Stomach (tissue), 4 donors: ENCODE data around the gene SOWAHC.

Experiments
- CTCF ChIP-seq, 7 experiments: fragments of 450-650 bp in 4 of 7; fragments of 200-600 bp in 3 of 7; sonication (generic) in 3 of 7; IDR thresholded peaks; one replicate each; pipeline ENCODE4 v1.5.1; 2016 to 2019; ENCODE audit warnings: antibody characterized with exemption in 7 of 7, control low read depth in 2 of 7, mild to moderate bottlenecking in 1 of 7
- EP300 ChIP-seq: sonication (generic); formaldehyde crosslinking; IDR thresholded peaks from one replicate; pipeline ENCODE4 v1.6.1; 2017; ENCODE audit warnings: antibody characterized with exemption
- POLR2A ChIP-seq, 4 donors: fragments of 450-650 bp; IDR thresholded peaks; one replicate each; pipeline ENCODE4 v1.6.1; 2016; ENCODE audit warnings: antibody characterized with exemption in 4 of 4, control low read depth in 2 of 4, mild to moderate bottlenecking in 1 of 4, moderate library complexity in 1 of 4
- POLR2AphosphoS5 ChIP-seq, 3 donors: sonication (generic); formaldehyde crosslinking; IDR thresholded peaks; one replicate each; pipeline ENCODE4 v1.6.1; 2016; ENCODE audit warnings: antibody characterized with exemption in 3 of 3

- TF ChIP-seq CTCF (IDR thresholded peaks at IDR 0.05) (no peak), EP300 (no peak), POLR2A (IDR thresholded peaks at IDR 0.05) (no peak), POLR2AphosphoS5 (IDR thresholded peaks at IDR 0.05) (no peak)
These were observed 32.8 kb downstream of the SOWAHC start for GRCh38 chr2:109646961-109647360.
